Skin of body (tissue), 2 donors: ENCODE results near the gene SIDT1. TPM values are rescaled to one million over a fixed set of nuclear protein-coding genes. Genes with fewer than 3 reads are reported as not detected.
A peak's percentile ranks its signal among the peaks of the same experiment; 100 is the strongest.

Experiments used
- DNase-seq: peaks from one replicate; lab custom pipeline; 2025; lab: John Stamatoyannopoulos, UW
- total RNA-seq: library from RNA; depleted of rRNA; stranded (reverse); fragments of >200 nt; gene quantifications from one replicate; pipeline ENCODE4 v1.2.3, GENCODE V29; 2014

SIDT1 gene
- total RNA-seq, 1 donor from 2014 or later, result 4.4 TPM

DNA sequence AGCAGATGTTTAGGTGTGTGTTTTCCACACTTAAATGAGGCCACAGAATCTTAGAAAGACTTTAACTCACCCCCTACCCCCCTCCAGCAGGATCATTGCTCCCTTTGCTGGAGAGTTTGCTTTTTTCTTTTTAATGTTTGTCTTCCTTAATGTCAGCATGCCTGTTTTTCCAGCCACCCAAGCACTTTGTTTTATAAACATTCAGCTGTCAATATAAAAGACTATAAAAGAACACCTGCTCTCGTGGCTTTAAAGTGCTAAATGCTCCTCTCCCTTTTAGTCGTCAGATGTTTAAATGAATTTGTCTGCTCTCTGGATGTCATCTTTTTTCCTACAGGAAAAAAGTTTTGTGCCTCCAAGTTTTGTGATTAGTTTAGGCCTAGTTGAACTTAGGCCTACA is 61.7 kb downstream of the SIDT1 start:
- no peak for DNase-seq

DNA sequence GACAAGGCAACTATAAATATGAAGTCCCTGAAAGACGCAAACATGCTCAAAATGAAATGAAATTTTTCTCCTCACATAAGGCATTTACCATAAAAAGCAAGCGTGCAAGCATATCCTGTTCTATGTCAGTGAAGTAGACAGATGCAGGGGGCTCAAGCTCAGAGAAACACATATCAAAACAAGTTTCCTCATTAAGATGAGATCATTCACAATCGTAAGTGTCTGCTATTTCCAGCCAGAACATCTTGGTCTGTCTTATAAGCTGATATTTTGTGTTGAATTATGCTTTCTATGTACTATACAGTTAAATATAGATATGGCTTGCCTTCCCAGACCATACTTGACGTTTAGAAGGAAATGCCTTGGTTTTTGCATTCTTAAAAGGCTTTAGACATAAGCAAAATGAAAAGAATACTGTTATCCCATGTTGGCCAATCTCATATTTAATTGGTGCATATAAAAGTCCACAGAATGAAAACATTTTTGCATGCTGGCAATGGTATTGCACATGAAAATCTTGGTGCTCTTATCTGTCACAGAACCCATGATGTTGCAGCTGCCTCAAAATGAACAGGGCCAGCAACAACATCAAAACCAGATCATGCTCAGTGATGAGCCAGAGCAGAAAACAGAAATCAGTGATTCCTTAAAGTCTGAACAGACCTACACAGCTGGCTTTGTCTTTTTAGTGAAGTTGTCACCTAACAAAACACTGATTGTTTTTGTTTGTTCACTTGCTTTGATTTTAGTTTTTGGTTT is 65.4 kb downstream of the SIDT1 start:
- DNase-seq, result no peak

DNA sequence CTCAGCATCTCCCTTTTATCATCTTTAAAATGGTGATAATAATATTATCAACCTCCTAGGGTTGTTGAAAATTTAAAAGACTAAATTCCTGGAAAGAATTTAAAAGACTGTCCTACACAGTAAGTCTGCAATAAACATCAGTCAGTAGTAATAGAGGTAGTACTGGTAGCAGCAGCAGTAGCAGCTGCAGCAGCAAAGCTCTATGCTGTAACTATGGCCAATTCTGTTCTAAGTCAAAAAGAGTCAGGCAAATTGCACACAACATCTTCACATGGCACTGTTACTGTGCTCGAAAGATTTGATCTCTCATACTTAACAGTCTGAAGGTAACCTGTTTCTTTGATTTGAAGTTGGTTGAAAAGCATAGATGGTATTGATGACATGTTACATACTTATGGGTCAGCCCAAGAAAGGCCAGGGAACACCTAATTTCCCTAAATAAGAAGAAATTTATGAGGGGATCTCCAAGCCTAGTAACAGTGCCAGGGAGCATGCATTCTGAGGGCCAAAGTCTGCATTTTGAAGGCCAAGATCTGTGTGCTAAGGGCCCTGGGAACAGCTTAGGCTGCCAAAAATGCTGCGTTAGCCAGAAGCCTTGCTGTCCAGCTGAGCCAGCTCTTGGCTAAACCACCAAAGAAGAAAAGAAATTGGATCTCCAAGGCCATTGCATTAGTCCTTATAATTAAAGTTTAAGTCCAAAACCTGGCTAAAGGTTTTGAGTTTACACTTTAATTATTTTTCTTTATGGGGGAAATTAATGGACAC is 68.2 kb downstream of the SIDT1 start:
- no peak for DNase-seq

DNA sequence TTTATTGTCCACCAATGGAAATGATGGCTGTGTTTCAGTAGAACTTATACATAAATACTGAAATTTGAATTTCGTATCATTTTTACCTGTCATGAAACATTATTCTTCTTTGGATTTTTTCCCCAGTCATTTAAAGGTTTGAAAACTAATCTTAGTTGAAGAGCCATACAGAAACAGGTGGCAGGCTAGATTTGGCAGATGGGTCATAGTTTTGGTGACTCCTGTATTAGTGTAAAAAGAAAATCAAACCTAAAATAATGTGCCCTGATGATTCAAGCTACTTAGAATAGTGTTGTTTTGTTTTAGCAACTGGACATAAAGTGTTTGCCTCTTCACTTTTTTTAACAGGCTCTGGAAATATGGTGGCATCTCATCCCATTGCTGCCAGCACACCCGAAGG is 68.9 kb downstream of the SIDT1 start:
- DNase-seq, result no peak

DNA sequence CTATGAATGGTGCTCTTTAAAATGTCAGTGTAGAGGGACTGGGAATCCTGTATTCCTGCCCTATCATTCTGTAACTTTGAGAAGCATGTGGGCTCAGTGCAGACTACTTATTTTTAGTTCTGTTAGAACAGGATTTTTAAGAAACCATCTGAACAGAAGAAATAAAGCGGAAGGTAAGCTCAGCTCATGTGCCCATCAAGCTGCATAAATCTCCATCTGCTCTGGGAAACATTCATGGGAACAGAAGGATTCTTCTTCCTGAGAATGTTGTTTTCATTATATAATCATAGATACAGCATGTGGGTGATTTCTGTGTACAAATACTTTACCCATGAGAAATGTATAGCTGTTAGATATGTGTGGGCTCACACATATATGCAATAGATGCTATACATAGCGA is 69.9 kb downstream of the SIDT1 start:
- no peak for DNase-seq

DNA sequence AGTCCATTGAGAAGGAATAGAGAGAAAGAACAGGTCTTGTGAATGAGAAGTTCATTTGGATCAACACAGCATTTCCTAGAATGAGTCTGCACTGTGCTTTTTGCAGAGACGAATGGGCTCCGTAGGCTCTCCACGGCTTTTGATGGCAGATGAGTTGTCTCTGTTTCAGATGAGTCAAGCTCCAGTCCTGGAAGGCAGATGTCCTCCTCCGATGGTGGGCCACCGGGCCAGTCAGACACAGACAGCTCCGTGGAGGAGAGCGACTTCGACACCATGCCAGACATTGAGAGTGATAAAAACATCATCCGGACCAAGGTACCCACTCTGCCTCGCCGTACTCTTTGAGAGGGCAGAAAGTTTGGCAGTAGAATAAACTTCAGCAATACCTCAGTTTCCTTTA is 70.5 kb downstream of the SIDT1 start:
- no peak for DNase-seq

DNA sequence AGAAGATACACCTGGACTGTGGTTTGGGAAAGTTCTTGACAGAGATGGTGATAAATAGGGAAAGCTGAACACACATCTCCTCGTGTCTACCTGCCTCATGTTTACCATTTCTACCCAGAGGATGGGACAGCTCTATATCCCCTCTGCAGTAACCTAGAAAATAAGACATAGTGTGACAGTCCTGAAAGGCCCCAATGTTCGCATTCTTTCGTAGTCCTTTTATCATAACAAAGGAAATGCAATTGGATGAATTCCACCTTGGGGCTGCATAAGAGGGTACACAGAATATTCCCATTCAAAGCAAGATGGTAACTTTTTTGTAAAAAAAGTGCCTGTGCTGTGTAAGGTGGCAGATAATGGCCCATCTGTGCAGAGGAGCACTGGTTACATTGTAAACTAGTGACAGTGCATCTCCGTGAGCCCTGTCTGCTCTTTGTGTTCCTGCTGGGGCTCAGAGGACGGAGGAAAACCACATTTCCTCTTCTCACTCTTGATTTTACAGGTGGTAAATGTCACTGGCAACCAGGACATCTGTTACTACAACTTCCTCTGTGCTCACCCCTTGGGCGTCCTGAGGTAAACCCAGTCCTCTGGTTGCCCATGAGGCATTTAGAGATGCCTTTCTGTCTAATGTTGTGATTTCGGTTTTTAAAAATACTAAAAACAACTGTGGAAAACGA is 74.3 kb downstream of the SIDT1 start:
- DNase-seq, result no peak

DNA sequence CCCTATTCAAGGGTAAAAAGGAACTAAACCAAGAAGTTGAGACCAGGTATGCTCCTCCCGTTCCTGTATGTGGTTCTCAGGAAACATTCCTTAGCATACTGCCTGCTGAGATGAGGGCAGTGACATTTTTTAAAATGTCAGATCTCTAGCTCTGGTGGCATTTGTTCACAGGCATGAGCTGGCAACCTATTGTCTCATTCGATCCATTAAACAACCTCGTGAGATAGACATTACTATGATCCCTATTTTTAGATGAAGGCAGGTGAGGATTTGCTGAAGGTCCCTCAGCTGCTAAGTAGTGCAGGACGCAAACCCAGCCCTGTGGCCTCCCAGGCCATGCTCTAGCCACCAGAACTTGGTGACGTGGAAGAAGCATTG is 74.9 kb downstream of the SIDT1 start:
- DNase-seq, result no peak

DNA sequence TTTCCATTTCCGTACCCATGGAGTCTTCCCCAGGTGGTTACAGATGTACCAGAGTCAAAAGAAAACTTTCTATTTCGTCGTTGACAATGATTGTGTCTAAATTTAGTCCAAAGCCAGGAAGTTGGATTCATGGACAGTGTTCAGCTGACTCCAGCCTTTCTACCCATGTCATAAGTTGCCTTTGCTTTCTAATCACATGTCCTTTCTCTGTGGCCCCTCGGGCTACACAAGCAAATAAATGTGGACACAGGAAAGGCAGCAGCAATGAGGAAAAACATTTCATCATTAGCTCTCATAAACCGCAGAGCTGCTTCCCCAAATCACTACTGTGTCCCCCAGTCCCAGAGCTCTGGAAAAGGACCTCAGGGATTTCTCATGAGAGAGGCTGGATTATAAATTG is 82.0 kb downstream of the SIDT1 start:
- DNase-seq, result peak; percentile 32

DNA sequence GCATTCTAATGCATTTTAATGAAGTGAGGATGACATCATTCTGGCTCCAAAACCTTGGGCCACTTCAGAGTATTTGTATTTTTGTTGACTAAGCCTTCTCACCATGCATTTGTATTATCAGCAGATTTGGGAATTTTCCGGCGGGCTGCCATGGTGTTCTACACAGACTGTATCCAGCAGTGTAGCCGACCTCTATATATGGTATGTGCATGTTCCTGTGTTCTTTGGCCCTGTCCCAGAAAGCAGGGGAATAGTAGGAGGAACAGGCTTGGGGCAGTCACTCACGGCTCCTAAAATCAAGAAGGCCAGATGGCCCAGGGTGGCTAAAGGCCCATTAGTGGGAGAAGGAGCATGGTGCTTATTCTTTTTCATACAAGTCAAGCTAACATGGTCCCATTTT is 83.6 kb downstream of the SIDT1 start:
- no peak for DNase-seq

DNA sequence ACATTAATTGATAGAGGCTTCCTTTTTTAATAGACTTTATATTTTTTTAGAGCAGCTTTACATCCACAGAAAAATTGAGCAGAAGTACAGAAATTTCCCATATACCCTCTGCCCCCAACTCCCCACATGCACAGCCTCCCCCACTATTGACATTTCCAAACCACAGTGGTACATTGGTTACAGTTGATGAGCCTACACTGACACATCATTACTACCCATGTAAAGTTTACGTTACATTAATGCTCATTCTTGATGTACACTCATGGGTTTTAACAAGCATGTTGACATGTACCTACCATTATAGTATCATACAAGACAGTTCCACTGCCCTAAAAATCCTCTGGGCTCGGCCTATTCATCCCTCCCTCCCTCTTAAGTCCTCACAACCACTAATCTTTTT is 85.4 kb downstream of the SIDT1 start:
- no peak for DNase-seq

DNA sequence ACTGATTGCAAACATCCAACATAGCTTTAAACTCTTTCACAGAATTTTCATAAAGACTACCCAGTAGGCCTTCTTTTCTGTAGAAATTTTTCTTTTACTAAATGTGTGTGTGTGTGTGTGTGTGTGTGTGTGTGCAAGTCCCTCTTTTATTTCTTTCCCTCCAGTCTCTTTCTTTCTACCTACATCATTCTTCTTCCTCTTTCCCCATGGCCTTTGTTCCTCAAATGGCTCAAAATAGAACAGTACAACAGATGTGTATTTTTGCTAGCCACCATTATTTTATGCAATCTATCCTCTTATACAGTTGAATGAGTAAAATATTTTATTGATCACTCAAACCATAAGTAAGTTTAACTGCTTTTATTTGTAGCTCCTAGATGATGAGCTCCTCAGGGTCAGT is 87.7 kb downstream of the SIDT1 start:
- DNase-seq, result no peak

DNA sequence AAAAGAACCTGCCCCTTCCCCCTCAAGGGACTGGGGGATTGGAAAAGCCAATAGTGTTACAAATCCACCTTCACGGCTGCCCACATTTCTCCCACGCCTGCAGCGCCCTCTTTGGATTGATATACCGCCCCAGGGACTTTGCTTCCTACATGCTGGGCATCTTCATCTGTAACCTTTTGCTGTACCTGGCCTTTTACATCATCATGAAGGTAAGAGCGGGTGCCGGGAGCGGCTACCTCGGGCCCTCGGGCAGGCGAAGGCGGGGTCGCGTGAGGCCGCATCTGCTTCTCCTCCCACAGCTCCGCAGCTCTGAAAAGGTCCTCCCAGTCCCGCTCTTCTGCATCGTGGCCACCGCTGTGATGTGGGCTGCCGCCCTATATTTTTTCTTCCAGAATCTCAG is 91.0 kb downstream of the SIDT1 start:
- no peak for DNase-seq

DNA sequence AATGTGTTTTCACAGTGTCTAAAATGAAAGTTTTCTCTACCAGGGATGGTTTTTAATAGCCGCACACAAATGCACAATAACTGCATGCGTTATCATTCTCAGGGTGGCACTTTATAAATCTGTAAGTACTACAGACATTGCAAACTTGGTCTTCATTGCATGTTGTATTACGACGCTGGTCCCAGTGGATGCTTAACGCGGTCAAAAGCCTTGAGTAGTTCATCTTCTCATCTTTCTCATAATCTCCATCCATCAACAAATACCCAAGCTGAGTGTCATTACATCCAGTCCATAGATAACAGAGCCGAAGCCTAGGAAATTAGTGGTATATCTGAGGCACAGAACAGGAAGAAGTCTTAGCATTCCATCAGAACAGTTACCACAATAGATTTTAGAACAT is 91.5 kb downstream of the SIDT1 start:
- no peak for DNase-seq

DNA sequence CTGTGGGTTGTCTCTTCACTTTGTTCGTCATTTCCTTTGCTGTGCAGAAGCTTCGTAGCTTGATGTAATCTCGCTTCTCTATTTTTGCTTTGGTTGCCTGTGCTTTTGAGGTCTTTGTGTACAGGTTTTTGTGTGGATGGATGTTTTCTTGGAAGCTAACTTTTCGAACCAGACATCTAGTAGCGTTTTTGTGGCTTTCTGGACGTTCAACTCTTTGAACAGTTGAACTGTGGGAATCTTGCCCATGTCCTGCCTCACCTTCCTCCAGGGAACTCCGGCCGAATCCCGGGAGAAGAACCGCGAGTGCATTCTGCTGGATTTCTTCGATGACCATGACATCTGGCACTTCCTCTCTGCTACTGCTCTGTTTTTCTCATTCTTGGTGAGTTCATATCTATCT is 93.5 kb downstream of the SIDT1 start:
- DNase-seq, result no peak

DNA sequence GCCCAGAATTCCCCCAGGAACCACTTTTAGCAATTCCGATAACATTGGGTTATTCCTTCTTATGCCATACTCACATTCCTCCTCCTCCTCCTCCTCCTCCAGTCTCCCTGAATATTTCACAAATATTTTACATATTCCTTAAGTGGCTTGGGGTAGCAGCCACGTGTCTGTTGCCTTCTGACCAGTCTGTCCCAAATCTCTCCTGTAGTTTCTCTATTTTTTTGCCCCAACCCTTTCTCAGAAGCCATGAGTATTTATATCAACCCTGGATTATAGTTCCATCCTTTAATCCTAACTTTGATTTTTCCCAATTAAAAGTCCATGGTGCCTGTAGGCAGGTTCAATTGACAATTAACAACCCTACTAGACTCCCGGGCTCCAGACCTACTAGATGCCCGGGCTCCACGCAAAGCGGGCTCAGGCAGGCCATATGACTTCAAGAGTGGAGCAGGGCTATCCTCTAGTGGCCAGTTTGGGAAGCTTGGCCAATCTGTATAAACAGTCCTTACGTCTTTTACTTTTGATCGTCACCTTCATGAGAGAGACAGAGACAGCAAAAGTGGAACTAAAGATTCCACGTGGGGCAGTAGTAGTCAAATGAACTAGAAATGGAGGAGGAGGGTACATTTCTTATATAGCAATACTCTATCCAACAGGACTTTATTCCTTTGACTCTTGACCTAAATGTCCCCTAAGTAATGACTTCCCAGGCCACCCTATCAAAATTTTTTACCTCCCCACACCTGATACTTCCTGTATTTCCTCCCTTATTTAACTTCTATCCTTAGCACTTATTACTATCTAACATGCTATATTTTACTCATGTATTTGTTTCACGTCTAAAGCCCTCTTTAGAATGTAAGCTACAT is 94.4 kb downstream of the SIDT1 start:
- peak; percentile 26 for DNase-seq

DNA sequence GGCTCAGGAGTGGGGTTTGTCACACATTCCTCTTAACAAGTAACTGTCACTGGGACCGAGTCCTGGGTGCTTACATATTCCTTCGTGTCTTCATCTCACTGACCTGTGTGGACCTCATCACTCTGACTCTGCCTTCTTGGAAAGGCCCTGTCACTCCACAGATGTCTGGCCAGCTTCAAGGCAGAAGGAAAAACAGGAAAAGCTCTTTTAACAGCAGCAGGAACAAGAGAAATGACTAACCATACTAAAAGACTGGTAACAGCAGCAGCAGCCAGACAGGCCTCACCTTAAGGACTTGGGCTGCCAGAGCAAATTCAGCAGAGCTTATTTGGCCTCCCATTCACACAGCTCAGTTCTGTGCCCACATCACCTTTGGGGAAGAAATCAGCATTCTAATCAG is 96.0 kb downstream of the SIDT1 start:
- DNase-seq, result no peak

DNA sequence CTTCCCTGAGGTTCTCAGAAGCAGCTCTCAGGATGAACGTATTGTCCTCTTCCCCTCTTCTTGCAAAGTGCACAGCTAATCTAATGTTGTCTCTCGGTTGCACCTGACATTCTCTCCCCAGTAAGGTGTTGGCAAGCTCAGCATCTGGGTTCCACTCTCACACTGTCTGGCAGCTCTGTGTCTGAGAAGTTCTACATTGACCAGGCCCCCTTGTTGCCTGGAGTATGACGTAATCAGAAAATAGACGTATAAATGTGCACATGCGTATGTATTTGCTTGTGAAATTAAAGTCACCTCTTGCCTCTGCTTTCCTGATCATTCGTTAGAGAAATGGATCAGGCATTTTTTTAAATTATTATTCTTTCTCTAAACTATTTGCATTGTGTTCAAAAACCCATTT is 96.4 kb downstream of the SIDT1 start:
- no peak for DNase-seq

DNA sequence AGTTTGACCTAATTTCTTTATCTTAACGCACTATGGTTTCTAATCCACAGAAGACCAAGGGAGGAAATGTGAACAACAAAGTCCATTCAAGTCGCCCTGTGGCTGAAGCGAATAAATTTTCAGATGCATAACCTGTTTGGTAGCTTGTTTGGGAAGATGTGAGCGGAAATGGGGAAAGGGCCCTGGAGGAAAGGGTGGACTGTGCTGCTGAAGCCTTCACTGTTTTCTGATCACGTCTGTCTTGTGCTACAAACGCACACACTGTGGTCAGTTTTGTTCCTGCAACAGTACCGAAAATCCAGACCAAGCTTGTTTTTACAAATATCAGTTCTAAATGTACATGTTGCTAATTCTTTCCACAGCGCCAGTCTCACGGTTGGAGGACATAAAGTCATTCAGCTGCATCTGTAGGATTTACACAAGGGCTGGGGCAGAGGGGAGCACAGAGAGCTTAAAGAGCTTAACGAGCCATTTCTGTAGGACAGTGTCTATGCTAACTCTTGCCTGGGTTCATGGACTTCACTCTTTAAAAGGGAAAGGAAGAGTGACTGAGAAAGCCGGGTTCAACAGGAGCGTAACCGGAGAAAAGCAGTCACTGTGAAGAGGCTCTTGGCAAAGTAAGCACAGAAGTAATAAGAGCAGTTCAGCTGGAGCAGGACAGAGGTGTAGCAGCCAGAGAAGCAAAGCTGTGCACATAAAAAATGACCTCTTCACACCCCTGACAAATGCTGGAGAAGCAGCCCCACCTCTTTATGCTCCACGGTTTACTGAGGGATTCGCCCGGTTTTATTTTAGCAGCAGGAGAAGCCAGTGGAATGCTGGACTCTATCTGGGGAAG is 97.4 kb downstream of the SIDT1 start:
- peak; percentile 43 for DNase-seq

DNA sequence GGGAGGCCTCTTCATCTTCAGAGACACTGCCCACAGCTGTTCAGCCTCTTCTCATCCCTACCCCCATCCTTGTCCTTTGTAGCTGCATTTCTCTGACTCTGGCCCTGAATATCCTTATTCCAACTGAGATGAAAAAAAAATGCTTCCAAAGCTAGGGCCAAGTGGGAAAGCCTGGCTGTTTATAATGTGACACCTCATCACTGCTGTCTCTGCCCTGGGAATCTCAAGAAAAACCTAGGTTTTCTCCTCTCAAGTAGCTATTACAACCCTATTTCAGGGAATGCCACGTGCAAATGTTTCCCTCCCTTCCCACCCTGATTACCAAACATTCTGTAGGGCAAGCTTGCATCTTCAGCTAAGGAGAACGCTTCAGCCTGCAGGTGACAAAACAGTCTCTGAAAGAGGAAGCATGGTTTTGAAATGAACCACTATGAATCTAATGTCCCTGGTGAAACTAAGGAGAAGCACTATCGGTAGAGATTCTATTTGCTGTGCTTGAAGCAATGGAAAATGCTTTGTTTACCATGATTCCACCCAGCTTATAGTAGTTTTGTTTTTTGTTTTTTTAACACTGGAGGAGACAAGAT is 98.7 kb downstream of the SIDT1 start:
- no peak for DNase-seq
